PC-9 (cell line): ENCODE results near the gene HDAC10. TPM values are rescaled to one million over a fixed set of nuclear protein-coding genes. Genes with fewer than 3 reads are reported as not detected.

Experiments
- BruUV-seq: library from RNA; stranded (reverse); fragments of 400-500 nt; replicated peaks from 2 replicates; lab custom pipeline; 2021; lab: Mats Ljungman, UMichigan
- CTCF ChIA-PET: fragments of 300-600 bp; sonication (Branson Sonifier 250); formaldehyde crosslinking; loops from one replicate; lab custom pipeline; 2022; ENCODE audit warnings: antibody characterized with exemption; lab: Charles Lee
- POLR2A ChIA-PET: fragments of 300-600 bp; sonication (Branson Sonifier 250); formaldehyde crosslinking; loops from one replicate; lab custom pipeline; 2022; ENCODE audit warnings: antibody characterized with exemption; ENCODE audit not compliant: unreplicated experiment; lab: Charles Lee
- DNase-seq, 2 experiments: peaks; one replicate each; pipeline versions ENCODE4 v3.0.0 to v3.0.0-alpha.2; 2015 to 2022; ENCODE audit warnings: mixed read lengths in 1 of 2
- H2AFZ ChIP-seq: fragments of 200-600 bp; sonication (generic); 2 replicates; pipeline ENCODE4 v1.8.1; 2017; ENCODE audit warnings: antibody characterized with exemption
- H3F3A ChIP-seq: fragments of 200-600 bp; sonication (generic); 2 replicates; pipeline ENCODE4 v1.8.1; 2017; ENCODE audit warnings: antibody characterized with exemption, mild to moderate bottlenecking, low read depth; ENCODE audit not compliant: insufficient read depth
- H3K27ac ChIP-seq: fragments of 200-600 bp; sonication (generic); 2 replicates; pipeline ENCODE4 v1.6.1; 2016; ENCODE audit warnings: mixed run types
- H3K27me3 ChIP-seq: fragments of 200-600 bp; sonication (generic); 2 replicates; pipeline ENCODE4 v1.6.1; 2016; ENCODE audit warnings: low read depth, mixed run types; ENCODE audit not compliant: insufficient read depth
- H3K36me3 ChIP-seq: fragments of 200-600 bp; sonication (generic); 2 replicates; pipeline ENCODE4 v1.6.1; 2016; ENCODE audit warnings: low read depth, mixed run types
- H3K4me1 ChIP-seq: fragments of 200-600 bp; sonication (generic); replicated peaks from 2 replicates; pipeline ENCODE4 v1.6.1; 2016; ENCODE audit warnings: mixed run types; ENCODE audit not compliant: insufficient read depth
- H3K4me2 ChIP-seq: fragments of 200-600 bp; sonication (generic); 2 replicates; pipeline ENCODE4 v1.6.1; 2017; ENCODE audit warnings: mixed run types
- H3K4me3 ChIP-seq: fragments of 200-600 bp; sonication (generic); 2 replicates; pipeline ENCODE4 v1.6.1; 2016; ENCODE audit warnings: mixed run types
- H3K79me2 ChIP-seq: fragments of 200-600 bp; sonication (generic); 2 replicates; pipeline ENCODE4 v1.6.1; 2017; ENCODE audit warnings: low read depth, mixed run types
- H3K9me2 ChIP-seq: fragments of 200-600 bp; sonication (generic); 2 replicates; pipeline ENCODE4 v1.8.1; 2017; ENCODE audit warnings: mild to moderate bottlenecking; ENCODE audit not compliant: insufficient read depth
- H3K9me3 ChIP-seq: fragments of 200-600 bp; sonication (generic); 2 replicates; pipeline ENCODE4 v1.8.1; 2016; ENCODE audit warnings: low read depth; ENCODE audit not compliant: insufficient read depth
- H4K20me1 ChIP-seq: fragments of 200-600 bp; sonication (generic); 2 replicates; pipeline ENCODE4 v1.8.1; 2017; ENCODE audit not compliant: insufficient read depth
- EZH2 ChIP-seq: fragments of 200-600 bp; sonication (generic); IDR thresholded peaks from 2 replicates; pipeline ENCODE4 v1.8.0; 2017; ENCODE audit warnings: antibody characterized with exemption, low read depth
- intact Hi-C: fragments of 100-400 bp; cut with micrococcal nuclease; formaldehyde crosslinking; loops from one replicate; pipeline ENCODE4 v1.10.0; 2022; ENCODE audit not compliant: unreplicated experiment
- total RNA-seq: library from RNA; stranded (reverse); gene quantifications from 2 replicates; pipeline ENCODE4 v1.2.3, GENCODE V29; 2021
- TF ChIP-seq, protein P1 (sequence below): fragments of 200-600 bp; sonication (generic); conservative IDR thresholded peaks from 2 replicates; pipeline ENCODE4 v1.6.1; 2017; ENCODE audit warnings: mixed run types, antibody characterized with exemption, mild to moderate bottlenecking, moderate library complexity

The HDAC10 gene
- total RNA-seq, 1 experiment from 2014 or later, result 80.5 TPM

- Histone ChIP-seq H3K9me3 (no peaks in the 10 kb centered on the region), H3K36me3 (no peaks in the 10 kb centered on the region), H3F3A (peaks cover 29% of the 10 kb centered on the region; the same call in 1 of the 2 replicates), H3K4me1 (peaks cover 6% of the 10 kb centered on the region), H4K20me1 (peaks cover 63% of the 10 kb centered on the region), H3K9me2 (no peaks in the 10 kb centered on the region), H3K4me2 (no peak overlapping the region), H3K27ac (no peak overlapping the region), H3K27me3 (no peaks in the 10 kb centered on the region), H3K4me3 (no peak overlapping the region), H2AFZ (no peak overlapping the region), H3K79me2 (peaks cover 65% of the 10 kb centered on the region)
- ChIA-PET CTCF (no interaction called here), POLR2A (no interaction called here)
- TF ChIP-seq, protein P1, sequence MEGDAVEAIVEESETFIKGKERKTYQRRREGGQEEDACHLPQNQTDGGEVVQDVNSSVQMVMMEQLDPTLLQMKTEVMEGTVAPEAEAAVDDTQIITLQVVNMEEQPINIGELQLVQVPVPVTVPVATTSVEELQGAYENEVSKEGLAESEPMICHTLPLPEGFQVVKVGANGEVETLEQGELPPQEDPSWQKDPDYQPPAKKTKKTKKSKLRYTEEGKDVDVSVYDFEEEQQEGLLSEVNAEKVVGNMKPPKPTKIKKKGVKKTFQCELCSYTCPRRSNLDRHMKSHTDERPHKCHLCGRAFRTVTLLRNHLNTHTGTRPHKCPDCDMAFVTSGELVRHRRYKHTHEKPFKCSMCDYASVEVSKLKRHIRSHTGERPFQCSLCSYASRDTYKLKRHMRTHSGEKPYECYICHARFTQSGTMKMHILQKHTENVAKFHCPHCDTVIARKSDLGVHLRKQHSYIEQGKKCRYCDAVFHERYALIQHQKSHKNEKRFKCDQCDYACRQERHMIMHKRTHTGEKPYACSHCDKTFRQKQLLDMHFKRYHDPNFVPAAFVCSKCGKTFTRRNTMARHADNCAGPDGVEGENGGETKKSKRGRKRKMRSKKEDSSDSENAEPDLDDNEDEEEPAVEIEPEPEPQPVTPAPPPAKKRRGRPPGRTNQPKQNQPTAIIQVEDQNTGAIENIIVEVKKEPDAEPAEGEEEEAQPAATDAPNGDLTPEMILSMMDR, result peak; percentile 82
- TF ChIP-seq EZH2, result no peak
- intact Hi-C loops, result no loop called here
- BruUV-seq, result no TSS peak
- DNase-seq, result no peak
These were observed 14.2 kb downstream of the HDAC10 start for GRCh38 chr22:50236731-50237409.

- Histone ChIP-seq H4K20me1 (peaks cover 48% of the 10 kb centered on the region), H3K9me3 (no peaks in the 10 kb centered on the region), H3K27ac (no peak overlapping the region), H3K9me2 (no peaks in the 10 kb centered on the region), H2AFZ (no peak overlapping the region), H3F3A (peaks cover 10% of the 10 kb centered on the region; the same call in 1 of the 2 replicates), H3K4me2 (no peak overlapping the region), H3K36me3 (no peaks in the 10 kb centered on the region), H3K4me3 (no peak overlapping the region), H3K27me3 (no peaks in the 10 kb centered on the region), H3K4me1 (no peaks in the 10 kb centered on the region), H3K79me2 (peaks cover 34% of the 10 kb centered on the region)
- BruUV-seq, result no TSS peak
- TF ChIP-seq EZH2, result no peak
- TF ChIP-seq, protein P1, result no peak
- ChIA-PET POLR2A (no interaction called here), CTCF (no interaction called here)
- intact Hi-C loops, result no loop called here
- DNase-seq, result no peak
These were observed 17.8 kb downstream of the HDAC10 start for GRCh38 chr22:50233223-50233622.

GRCh38 chr22:50232481-50233151 lies 18.4 kb downstream of the HDAC10 start:
- Histone ChIP-seq H3K4me2 (no peak overlapping the region), H3F3A (peaks cover 9% of the 10 kb centered on the region; the same call in 1 of the 2 replicates), H3K27ac (no peak overlapping the region), H3K9me3 (no peaks in the 10 kb centered on the region), H4K20me1 (peaks cover 44% of the 10 kb centered on the region), H3K27me3 (no peaks in the 10 kb centered on the region), H3K4me1 (no peaks in the 10 kb centered on the region), H3K4me3 (no peak overlapping the region), H2AFZ (no peak overlapping the region), H3K36me3 (no peaks in the 10 kb centered on the region), H3K79me2 (peaks cover 34% of the 10 kb centered on the region), H3K9me2 (no peaks in the 10 kb centered on the region)
- TF ChIP-seq EZH2, result no peak
- TF ChIP-seq, protein P1, result no peak
- intact Hi-C loops, result no loop called here
- ChIA-PET CTCF (interaction anchor here (0.6 kb wide), 1 partner anchor 458 kb away, joined by 3 read pairs; no protein-coding TSS in a partner anchor), POLR2A (interaction anchor here (0.6 kb wide), 1 partner anchor 237 kb away, joined by 5 read pairs; no protein-coding TSS in a partner anchor)
- no peak for DNase-seq
- BruUV-seq, result no TSS peak
